Gastrocnemius medialis (tissue), 4 donors: Measurements from ENCODE around the gene UTY. TPM values are rescaled to one million over a fixed set of nuclear protein-coding genes. Genes with fewer than 3 reads are reported as not detected.

Experiments
- ATAC-seq, 2 donors: fragments of 150-250 bp; one replicate each; pipeline ENCODE4 v1.9.1; 2016
- DNase-seq, 2 donors: peaks; one replicate each; pipeline ENCODE4 v3.0.0-alpha.2; 2019
- H3K27ac ChIP-seq, 4 donors: fragments of 200-600 bp; sonication (generic); 1 replicate in 1 of 4; 2 replicates in 3 of 4; pipeline ENCODE4 v1.5.1; 2016 to 2018; ENCODE audit warnings: mild to moderate bottlenecking in 2 of 4, moderate library complexity in 1 of 4
- H3K27me3 ChIP-seq, 3 donors: fragments of 200-600 bp; sonication (generic) in 2 of 3; 1 replicate in 1 of 3; 2 replicates in 2 of 3; pipeline versions ENCODE4 v1.5.1 to v1.6.0; 2016 to 2019; ENCODE audit warnings: mild to moderate bottlenecking in 1 of 3, moderate library complexity in 1 of 3
- H3K36me3 ChIP-seq, 2 donors: fragments of 200-600 bp; sonication (generic) in 1 of 2; one replicate each; pipeline ENCODE4 v1.5.1; 2017 to 2018
- H3K4me1 ChIP-seq, 2 donors: fragments of 200-600 bp; sonication (generic) in 1 of 2; one replicate each; pipeline ENCODE4 v1.5.1; 2016 to 2017; ENCODE audit warnings: mild to moderate bottlenecking in 2 of 2
- H3K4me3 ChIP-seq, 4 donors: fragments of 200-600 bp; sonication (generic) in 3 of 4; 1 replicate in 1 of 4; 2 replicates in 3 of 4; pipeline ENCODE4 v1.5.1; 2016 to 2019; ENCODE audit warnings: mild to moderate bottlenecking in 2 of 4
- H3K9me3 ChIP-seq, 3 donors: fragments of 200-600 bp; sonication (generic) in 2 of 3; 1 replicate in 1 of 3; 2 replicates in 2 of 3; pipeline ENCODE4 v1.5.1; 2016 to 2019
- CTCF ChIP-seq, 5 experiments: fragments of 450-650 bp in 3 of 5; fragments of 200-600 bp in 2 of 5; sonication (generic) in 2 of 5; IDR thresholded peaks in 4 of 5; conservative IDR thresholded peaks in 1 of 5; 1 replicate in 4 of 5; 2 replicates in 1 of 5; pipeline ENCODE4 v1.5.1; 2016 to 2019; ENCODE audit warnings: antibody characterized with exemption in 5 of 5, mild to moderate bottlenecking in 3 of 5, moderate library complexity in 3 of 5
- POLR2A ChIP-seq, 2 donors: fragments of 450-650 bp; IDR thresholded peaks; one replicate each; pipeline ENCODE4 v1.6.1; 2017; ENCODE audit warnings: antibody characterized with exemption in 2 of 2, mild to moderate bottlenecking in 2 of 2, moderate library complexity in 2 of 2
- in situ Hi-C, 4 donors: fragments of 200-750 bp; cut with MboI; loops; one replicate each; pipeline versions ENCODE4 v1.15.0 to v1.8.0; 2017; ENCODE audit warnings: low sequenced_read_pairs in 4 of 4
- intact Hi-C: fragments of 100-400 bp; cut with DNase I; formaldehyde crosslinking; loops from one replicate; pipeline ENCODE4 v1.15.1; 2023; ENCODE audit warnings: low total_unique reads
- total RNA-seq, 4 donors: library from RNA; depleted of rRNA; stranded (reverse); fragments of >200 nt; gene quantifications; one replicate each; pipeline versions ENCODE4 v1.1.0 to v1.2.3, GENCODE V29; 2016

The UTY gene
- total RNA-seq, 4 donors from 2014 or later: 17.2 to 39.4 TPM; not detected in 2

- Histone ChIP-seq H3K4me1 (no peaks in the 10 kb centered on the region), H3K9me3 (no peaks in the 10 kb centered on the region), H3K36me3 (no peaks in the 10 kb centered on the region), H3K27ac (no peak overlapping the region), H3K27me3 (no peaks in the 10 kb centered on the region), H3K4me3 (no peak overlapping the region)
- TF ChIP-seq POLR2A (IDR thresholded peaks at IDR 0.05) (no peak), CTCF (IDR thresholded peaks at IDR 0.05 in 4 of 5, conservative IDR thresholded peaks at IDR 0.05 in 1 of 5) (no peak)
- intact Hi-C loops: no loop called here
- ATAC-seq (no peak), DNase-seq (no peak)
- in situ Hi-C loops: loop anchor here in 1 of 4 donors (25.0 kb wide), 2 partner anchors 99 to 576 kb away; partner anchors contain the start of gene DDX3Y
These were observed 8.9 kb upstream of the UTY start for GRCh38 chrY:13488738-13489137.

GRCh38 chrY:13479121-13479711, 617 bp downstream of the UTY start:
- in situ Hi-C loops: loop anchor here in 1 of 4 donors (25.0 kb wide), 2 partner anchors 108 to 567 kb away; partner anchors contain the start of gene DDX3Y
- peak; percentile 37 to 71 for DNase-seq
- TF ChIP-seq CTCF (IDR thresholded peaks at IDR 0.05 in 4 of 5, conservative IDR thresholded peaks at IDR 0.05 in 1 of 5) (no peak), POLR2A (IDR thresholded peaks at IDR 0.05) (no peak)
- peak overlapping the region in 2 of 4 donors; percentile 59 to 84 for H3K4me3 ChIP-seq
- peak overlapping the region in 2 of 4 donors; percentile 94 to 98 for H3K27ac ChIP-seq
- no peaks in the 10 kb centered on the region for H3K27me3 ChIP-seq
- intact Hi-C loops: no loop called here
- H3K9me3 ChIP-seq: no peaks in the 10 kb centered on the region
- ATAC-seq: peak; percentile 56 to 66
- H3K4me1 ChIP-seq: peaks cover 0 to 22% of the 10 kb centered on the region in 2 donors
- no peaks in the 10 kb centered on the region for H3K36me3 ChIP-seq

GRCh38 chrY:13478126-13478785, 1.6 kb downstream of the UTY start:
- DNase-seq (peak; percentile 35 to 51), ATAC-seq (peak; percentile 70 to 78)
- intact Hi-C loops: no loop called here
- Histone ChIP-seq H3K27ac (peak overlapping the region in 2 of 4 donors; percentile 94 to 98), H3K27me3 (no peaks in the 10 kb centered on the region), H3K9me3 (no peaks in the 10 kb centered on the region), H3K4me3 (peak overlapping the region in 2 of 4 donors; percentile 59 to 84), H3K4me1 (peaks cover 0 to 22% of the 10 kb centered on the region in 2 donors), H3K36me3 (no peaks in the 10 kb centered on the region)
- in situ Hi-C loops: loop anchor here in 1 of 4 donors (25.0 kb wide), 2 partner anchors 109 to 566 kb away; partner anchors contain the start of gene DDX3Y
- TF ChIP-seq POLR2A (IDR thresholded peaks at IDR 0.05) (no peak), CTCF (IDR thresholded peaks at IDR 0.05 in 4 of 5, conservative IDR thresholded peaks at IDR 0.05 in 1 of 5) (no peak)

- Histone ChIP-seq H3K4me3 (no peak overlapping the region), H3K4me1 (peaks cover 0 to 22% of the 10 kb centered on the region in 2 donors), H3K9me3 (no peaks in the 10 kb centered on the region), H3K27ac (peak overlapping the region in 2 of 4 donors; percentile 49 to 94), H3K36me3 (no peaks in the 10 kb centered on the region), H3K27me3 (no peaks in the 10 kb centered on the region)
- intact Hi-C loops (no loop called here), in situ Hi-C loops (loop anchor here in 1 of 4 donors (25.0 kb wide), 2 partner anchors 112 to 563 kb away; partner anchors contain the start of gene DDX3Y)
- TF ChIP-seq POLR2A (IDR thresholded peaks at IDR 0.05) (no peak), CTCF (IDR thresholded peaks at IDR 0.05 in 4 of 5, conservative IDR thresholded peaks at IDR 0.05 in 1 of 5) (no peak)
- ATAC-seq (no peak), DNase-seq (no peak)
These were observed 4.8 kb downstream of the UTY start for GRCh38 chrY:13474997-13475396.
